ENCODE measurements around the gene CYFIP1. TPM values are rescaled to one million over a fixed set of nuclear protein-coding genes. Genes with fewer than 3 reads are reported as not detected.

The CYFIP1 gene
- total and polyA plus RNA-seq, 10 of the 15 experiments (the other 5 are each of a cell fraction or from before 2014, with no cell fraction given), result 3.5 to 46.2 (median 28.3) TPM

GRCh38 chr15:22956257-22956977 is 23.8 kb downstream of the CYFIP1 start:
- no peak for ATAC-seq
- ChIA-PET SMC1A (ENCODE audit: uncharacterized antibody, unreplicated experiment) (interaction anchor here (1.2 kb wide), 2 partner anchors 8 to 19 kb away, joined by 3 read pairs; no protein-coding TSS in a partner anchor), POLR2A (no interaction called here), RAD21 (ENCODE audit: unreplicated experiment) (no interaction called here), CTCF (no interaction called here)
- 63% methylated on average over 15 of the region's 16 CpGs for WGBS (ENCODE audit: insufficient coverage, insufficient replicate concordance, low lambda C conversion rate, missing lambda C conversion rate)
- Histone ChIP-seq H2AFZ (ENCODE audit: control insufficient read depth, low read depth, low read length) (no peak overlapping the region), H4K20me1 (ENCODE audit: control insufficient read depth, insufficient read depth) (no peaks in the 10 kb centered on the region), H3K79me2 (ENCODE audit: control insufficient read depth, insufficient read depth, low read length) (peaks cover 16% of the 10 kb centered on the region), H3K9ac (ENCODE audit: control insufficient read depth, insufficient read depth, low read length) (no peak overlapping the region), H3K36me3 (ENCODE audit: control insufficient read depth in 2 of 2, insufficient read depth in 2 of 2, low read length in 1 of 2) (no peaks in the 10 kb centered on the region), H3K4me2 (ENCODE audit: control insufficient read depth, insufficient read depth) (no peak overlapping the region), H3K27me3 (replicated peaks in 1 of 2; ENCODE audit: control insufficient read depth in 2 of 2, insufficient read depth in 2 of 2, low read length in 1 of 2) (no peaks in the 10 kb centered on the region), H3K9me3 (replicated peaks; ENCODE audit: control insufficient read depth, insufficient read depth, low read length) (no peaks in the 10 kb centered on the region), H3K27ac (ENCODE audit: control insufficient read depth, insufficient read depth) (no peak overlapping the region), H3K4me3 (no peak overlapping the region), H3K4me1 (ENCODE audit: control insufficient read depth, insufficient read depth, low read length) (peaks cover 21% of the 10 kb centered on the region)
- in situ Hi-C loops (cut with MboI), result no loop called here
- no peak for DNase-seq (ENCODE audit: low read depth, low spot score)
- FAIRE-seq, result no peak
- TF ChIP-seq EED (IDR thresholded peaks at IDR 0.05; ENCODE audit: low read depth) (no peak), MTA3 (IDR thresholded peaks at IDR 0.05; ENCODE audit: borderline replicate concordance, low read length) (no peak), SPI1 (IDR thresholded peaks at IDR 0.05; ENCODE audit: borderline replicate concordance, insufficient read depth, low read depth, low read length) (no peak)
- no TSS peak for BruUV-seq (replicated peaks)
- intact Hi-C loops (cut with micrococcal nuclease; ENCODE audit: unreplicated experiment), result no loop called here

DNA sequence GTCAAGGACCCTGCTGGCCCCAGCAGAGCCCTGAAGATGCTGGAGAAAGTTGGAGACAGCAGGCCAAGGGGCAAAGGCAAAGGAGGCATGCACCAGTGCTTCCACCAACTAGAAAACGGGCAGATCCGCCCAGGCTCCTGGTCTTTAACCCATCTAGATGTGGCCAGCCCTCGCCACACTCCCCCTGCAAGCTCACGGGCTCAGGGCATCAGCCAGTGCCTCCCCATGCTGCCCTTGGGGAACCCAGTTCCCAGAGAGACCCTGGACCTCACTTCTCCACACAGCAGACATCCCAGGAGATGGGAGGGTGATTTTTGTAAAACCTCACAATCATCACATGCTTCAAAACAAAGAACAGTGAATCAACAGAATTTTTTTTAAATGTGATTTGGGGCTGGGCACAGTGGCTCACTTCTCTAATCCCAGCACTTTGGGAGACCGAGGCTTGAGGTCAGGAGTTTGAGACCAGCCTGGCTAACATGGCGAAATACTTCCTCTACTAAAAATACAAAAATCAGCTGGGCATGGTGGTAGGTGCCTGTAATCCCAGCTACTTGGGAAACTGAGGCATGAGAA is 24.5 kb downstream of the CYFIP1 start:
- TF ChIP-seq, protein P1, sequence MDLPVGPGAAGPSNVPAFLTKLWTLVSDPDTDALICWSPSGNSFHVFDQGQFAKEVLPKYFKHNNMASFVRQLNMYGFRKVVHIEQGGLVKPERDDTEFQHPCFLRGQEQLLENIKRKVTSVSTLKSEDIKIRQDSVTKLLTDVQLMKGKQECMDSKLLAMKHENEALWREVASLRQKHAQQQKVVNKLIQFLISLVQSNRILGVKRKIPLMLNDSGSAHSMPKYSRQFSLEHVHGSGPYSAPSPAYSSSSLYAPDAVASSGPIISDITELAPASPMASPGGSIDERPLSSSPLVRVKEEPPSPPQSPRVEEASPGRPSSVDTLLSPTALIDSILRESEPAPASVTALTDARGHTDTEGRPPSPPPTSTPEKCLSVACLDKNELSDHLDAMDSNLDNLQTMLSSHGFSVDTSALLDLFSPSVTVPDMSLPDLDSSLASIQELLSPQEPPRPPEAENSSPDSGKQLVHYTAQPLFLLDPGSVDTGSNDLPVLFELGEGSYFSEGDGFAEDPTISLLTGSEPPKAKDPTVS (IDR thresholded peaks at IDR 0.05; ENCODE audit: low read depth, low read length), result no peak
- TF ChIP-seq, protein P2, sequence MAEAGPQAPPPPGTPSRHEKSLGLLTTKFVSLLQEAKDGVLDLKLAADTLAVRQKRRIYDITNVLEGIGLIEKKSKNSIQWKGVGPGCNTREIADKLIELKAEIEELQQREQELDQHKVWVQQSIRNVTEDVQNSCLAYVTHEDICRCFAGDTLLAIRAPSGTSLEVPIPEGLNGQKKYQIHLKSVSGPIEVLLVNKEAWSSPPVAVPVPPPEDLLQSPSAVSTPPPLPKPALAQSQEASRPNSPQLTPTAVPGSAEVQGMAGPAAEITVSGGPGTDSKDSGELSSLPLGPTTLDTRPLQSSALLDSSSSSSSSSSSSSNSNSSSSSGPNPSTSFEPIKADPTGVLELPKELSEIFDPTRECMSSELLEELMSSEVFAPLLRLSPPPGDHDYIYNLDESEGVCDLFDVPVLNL (IDR thresholded peaks at IDR 0.05; ENCODE audit: low read depth, low read length), result no peak
- no peak for TF ChIP-seq ZBTB11 (CRISPR knock-in tag; IDR thresholded peaks at IDR 0.05)
- ChIA-PET POLR2A (no interaction called here), SMC1A (ENCODE audit: uncharacterized antibody, unreplicated experiment) (interaction anchor here (1.2 kb wide), 1 partner anchor 20 kb away, joined by 3 read pairs; no protein-coding TSS in a partner anchor), CTCF (no interaction called here), RAD21 (ENCODE audit: unreplicated experiment) (no interaction called here)
- WGBS (ENCODE audit: insufficient coverage, insufficient replicate concordance, low lambda C conversion rate, missing lambda C conversion rate), result 97% methylated on average over 6 of the region's 6 CpGs
- no peak for FAIRE-seq
- no peak for DNase-seq (ENCODE audit: low read depth, low spot score)
- Histone ChIP-seq H3K27me3 (replicated peaks in 1 of 2; ENCODE audit: control insufficient read depth in 2 of 2, insufficient read depth in 2 of 2, low read length in 1 of 2) (no peaks in the 10 kb centered on the region), H3K27ac (ENCODE audit: control insufficient read depth, insufficient read depth) (no peak overlapping the region), H3K4me2 (ENCODE audit: control insufficient read depth, insufficient read depth) (no peak overlapping the region), H3K9me3 (replicated peaks; ENCODE audit: control insufficient read depth, insufficient read depth, low read length) (no peaks in the 10 kb centered on the region), H3K4me1 (ENCODE audit: control insufficient read depth, insufficient read depth, low read length) (peaks cover 21% of the 10 kb centered on the region), H3K36me3 (ENCODE audit: control insufficient read depth in 2 of 2, insufficient read depth in 2 of 2, low read length in 1 of 2) (no peaks in the 10 kb centered on the region), H3K79me2 (ENCODE audit: control insufficient read depth, insufficient read depth, low read length) (peaks cover 16% of the 10 kb centered on the region), H2AFZ (ENCODE audit: control insufficient read depth, low read depth, low read length) (no peak overlapping the region), H3K9ac (ENCODE audit: control insufficient read depth, insufficient read depth, low read length) (no peak overlapping the region), H4K20me1 (ENCODE audit: control insufficient read depth, insufficient read depth) (no peaks in the 10 kb centered on the region), H3K4me3 (no peak overlapping the region)
- in situ Hi-C loops (cut with MboI) (no loop called here), intact Hi-C loops (cut with micrococcal nuclease; ENCODE audit: unreplicated experiment) (no loop called here)
- no TSS peak for BruUV-seq (replicated peaks)
- ATAC-seq, result no peak

All from GM12878 (cell line).